ENCODE results near the gene PRKCE.

DNA sequence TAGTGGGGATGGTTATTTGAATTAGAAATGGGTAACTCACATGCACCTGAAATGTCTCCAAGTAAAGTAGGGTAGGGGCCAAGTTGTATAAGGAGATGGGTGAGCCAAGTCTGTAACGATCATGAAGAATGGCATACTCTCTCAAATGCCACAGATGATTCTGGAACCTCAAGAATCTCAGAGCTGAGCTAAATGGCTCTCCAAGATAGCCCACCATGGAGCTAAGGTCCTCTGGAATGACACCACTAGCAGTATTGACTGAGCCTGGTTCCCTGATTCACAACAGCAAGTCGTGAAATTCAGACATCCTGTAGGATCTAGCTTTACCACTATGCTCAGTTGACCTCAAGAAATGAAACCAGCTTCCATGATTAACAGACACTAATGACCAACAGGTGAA, 529.8 kb downstream of the PRKCE start:
- TF ChIP-seq, protein P1, sequence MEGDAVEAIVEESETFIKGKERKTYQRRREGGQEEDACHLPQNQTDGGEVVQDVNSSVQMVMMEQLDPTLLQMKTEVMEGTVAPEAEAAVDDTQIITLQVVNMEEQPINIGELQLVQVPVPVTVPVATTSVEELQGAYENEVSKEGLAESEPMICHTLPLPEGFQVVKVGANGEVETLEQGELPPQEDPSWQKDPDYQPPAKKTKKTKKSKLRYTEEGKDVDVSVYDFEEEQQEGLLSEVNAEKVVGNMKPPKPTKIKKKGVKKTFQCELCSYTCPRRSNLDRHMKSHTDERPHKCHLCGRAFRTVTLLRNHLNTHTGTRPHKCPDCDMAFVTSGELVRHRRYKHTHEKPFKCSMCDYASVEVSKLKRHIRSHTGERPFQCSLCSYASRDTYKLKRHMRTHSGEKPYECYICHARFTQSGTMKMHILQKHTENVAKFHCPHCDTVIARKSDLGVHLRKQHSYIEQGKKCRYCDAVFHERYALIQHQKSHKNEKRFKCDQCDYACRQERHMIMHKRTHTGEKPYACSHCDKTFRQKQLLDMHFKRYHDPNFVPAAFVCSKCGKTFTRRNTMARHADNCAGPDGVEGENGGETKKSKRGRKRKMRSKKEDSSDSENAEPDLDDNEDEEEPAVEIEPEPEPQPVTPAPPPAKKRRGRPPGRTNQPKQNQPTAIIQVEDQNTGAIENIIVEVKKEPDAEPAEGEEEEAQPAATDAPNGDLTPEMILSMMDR (IDR thresholded peaks at IDR 0.05), result no peak
- TF ChIP-seq, protein P2, sequence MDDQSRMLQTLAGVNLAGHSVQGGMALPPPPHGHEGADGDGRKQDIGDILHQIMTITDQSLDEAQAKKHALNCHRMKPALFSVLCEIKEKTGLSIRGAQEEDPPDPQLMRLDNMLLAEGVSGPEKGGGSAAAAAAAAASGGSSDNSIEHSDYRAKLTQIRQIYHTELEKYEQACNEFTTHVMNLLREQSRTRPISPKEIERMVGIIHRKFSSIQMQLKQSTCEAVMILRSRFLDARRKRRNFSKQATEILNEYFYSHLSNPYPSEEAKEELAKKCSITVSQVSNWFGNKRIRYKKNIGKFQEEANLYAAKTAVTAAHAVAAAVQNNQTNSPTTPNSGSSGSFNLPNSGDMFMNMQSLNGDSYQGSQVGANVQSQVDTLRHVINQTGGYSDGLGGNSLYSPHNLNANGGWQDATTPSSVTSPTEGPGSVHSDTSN (IDR thresholded peaks at IDR 0.05), result no peak
- TF ChIP-seq, protein P3, sequence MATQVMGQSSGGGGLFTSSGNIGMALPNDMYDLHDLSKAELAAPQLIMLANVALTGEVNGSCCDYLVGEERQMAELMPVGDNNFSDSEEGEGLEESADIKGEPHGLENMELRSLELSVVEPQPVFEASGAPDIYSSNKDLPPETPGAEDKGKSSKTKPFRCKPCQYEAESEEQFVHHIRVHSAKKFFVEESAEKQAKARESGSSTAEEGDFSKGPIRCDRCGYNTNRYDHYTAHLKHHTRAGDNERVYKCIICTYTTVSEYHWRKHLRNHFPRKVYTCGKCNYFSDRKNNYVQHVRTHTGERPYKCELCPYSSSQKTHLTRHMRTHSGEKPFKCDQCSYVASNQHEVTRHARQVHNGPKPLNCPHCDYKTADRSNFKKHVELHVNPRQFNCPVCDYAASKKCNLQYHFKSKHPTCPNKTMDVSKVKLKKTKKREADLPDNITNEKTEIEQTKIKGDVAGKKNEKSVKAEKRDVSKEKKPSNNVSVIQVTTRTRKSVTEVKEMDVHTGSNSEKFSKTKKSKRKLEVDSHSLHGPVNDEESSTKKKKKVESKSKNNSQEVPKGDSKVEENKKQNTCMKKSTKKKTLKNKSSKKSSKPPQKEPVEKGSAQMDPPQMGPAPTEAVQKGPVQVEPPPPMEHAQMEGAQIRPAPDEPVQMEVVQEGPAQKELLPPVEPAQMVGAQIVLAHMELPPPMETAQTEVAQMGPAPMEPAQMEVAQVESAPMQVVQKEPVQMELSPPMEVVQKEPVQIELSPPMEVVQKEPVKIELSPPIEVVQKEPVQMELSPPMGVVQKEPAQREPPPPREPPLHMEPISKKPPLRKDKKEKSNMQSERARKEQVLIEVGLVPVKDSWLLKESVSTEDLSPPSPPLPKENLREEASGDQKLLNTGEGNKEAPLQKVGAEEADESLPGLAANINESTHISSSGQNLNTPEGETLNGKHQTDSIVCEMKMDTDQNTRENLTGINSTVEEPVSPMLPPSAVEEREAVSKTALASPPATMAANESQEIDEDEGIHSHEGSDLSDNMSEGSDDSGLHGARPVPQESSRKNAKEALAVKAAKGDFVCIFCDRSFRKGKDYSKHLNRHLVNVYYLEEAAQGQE (IDR thresholded peaks at IDR 0.05; ENCODE audit: low read depth, low read length), result no peak
- no peak for TF ChIP-seq TAF1 (IDR thresholded peaks at IDR 0.05; ENCODE audit: borderline replicate concordance, low read depth, low read length)
- no peak for TF ChIP-seq YY1 (IDR thresholded peaks at IDR 0.05; ENCODE audit: low read depth)
- TF ChIP-seq, protein P4, sequence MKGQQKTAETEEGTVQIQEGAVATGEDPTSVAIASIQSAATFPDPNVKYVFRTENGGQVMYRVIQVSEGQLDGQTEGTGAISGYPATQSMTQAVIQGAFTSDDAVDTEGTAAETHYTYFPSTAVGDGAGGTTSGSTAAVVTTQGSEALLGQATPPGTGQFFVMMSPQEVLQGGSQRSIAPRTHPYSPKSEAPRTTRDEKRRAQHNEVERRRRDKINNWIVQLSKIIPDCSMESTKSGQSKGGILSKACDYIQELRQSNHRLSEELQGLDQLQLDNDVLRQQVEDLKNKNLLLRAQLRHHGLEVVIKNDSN (IDR thresholded peaks at IDR 0.05; ENCODE audit: borderline replicate concordance, low read depth), result no peak
- TF ChIP-seq SIN3A (IDR thresholded peaks at IDR 0.05; ENCODE audit: borderline replicate concordance, low read depth, low read length), result no peak
- TF ChIP-seq EP300 (IDR thresholded peaks at IDR 0.05; ENCODE audit: borderline replicate concordance in 1 of 2, low read depth in 1 of 2, low read length in 1 of 2), result no peak
- no peak for TF ChIP-seq FOXJ3 (CRISPR knock-in tag; IDR thresholded peaks at IDR 0.05)
- TF ChIP-seq, protein P5, sequence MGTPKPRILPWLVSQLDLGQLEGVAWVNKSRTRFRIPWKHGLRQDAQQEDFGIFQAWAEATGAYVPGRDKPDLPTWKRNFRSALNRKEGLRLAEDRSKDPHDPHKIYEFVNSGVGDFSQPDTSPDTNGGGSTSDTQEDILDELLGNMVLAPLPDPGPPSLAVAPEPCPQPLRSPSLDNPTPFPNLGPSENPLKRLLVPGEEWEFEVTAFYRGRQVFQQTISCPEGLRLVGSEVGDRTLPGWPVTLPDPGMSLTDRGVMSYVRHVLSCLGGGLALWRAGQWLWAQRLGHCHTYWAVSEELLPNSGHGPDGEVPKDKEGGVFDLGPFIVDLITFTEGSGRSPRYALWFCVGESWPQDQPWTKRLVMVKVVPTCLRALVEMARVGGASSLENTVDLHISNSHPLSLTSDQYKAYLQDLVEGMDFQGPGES (IDR thresholded peaks at IDR 0.05; ENCODE audit: low read depth, low read length), result no peak
- no peak for TF ChIP-seq POLR2AphosphoS5 (IDR thresholded peaks at IDR 0.05; ENCODE audit: low read depth, low read length)
- TF ChIP-seq SMC3 (IDR thresholded peaks at IDR 0.05; ENCODE audit: low read depth, low read length), result no peak

Measured in SK-N-SH (cell line).